ENCODE data around the gene SUSD4. TPM values are rescaled to one million over a fixed set of nuclear protein-coding genes. Genes with fewer than 3 reads are reported as not detected.
A peak's percentile ranks its signal among the peaks of the same experiment; 100 is the strongest.

Gene SUSD4
- total and polyA plus RNA-seq, 2 donors (not counting 1 experiment from before 2014, with no cell fraction given) = 0.33 TPM; not detected in 1

DNA sequence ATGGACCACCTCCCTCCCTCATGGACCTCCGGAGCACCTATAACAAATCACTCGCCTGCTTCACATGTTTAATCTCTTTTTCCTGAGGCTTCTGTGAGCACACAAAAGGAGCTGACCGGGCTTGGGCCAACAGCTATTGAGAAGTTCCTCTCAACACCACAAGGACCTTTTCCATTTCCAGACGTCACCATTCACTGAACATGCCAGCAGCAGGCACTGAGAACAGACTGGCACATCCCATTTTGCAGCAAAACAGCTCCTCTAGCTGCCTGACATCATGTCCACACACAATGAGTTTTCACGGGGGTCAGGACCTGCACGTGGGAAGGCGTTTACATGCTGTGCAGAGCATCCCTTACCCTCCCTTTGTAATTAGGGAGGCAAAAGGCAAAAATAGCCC, 11.0 kb downstream of the SUSD4 start:
- H3K36me3 ChIP-seq (ENCODE audit: control insufficient read depth, insufficient read depth, low read length) = no peaks in the 10 kb centered on the region
- no peak overlapping the region for H3K27ac ChIP-seq (ENCODE audit: insufficient read depth, low read length)
- H3K4me3 ChIP-seq (replicated peaks in 1 of 4; ENCODE audit: control extremely low read depth in 1 of 4, insufficient read depth in 1 of 4, low read depth in 3 of 4, low read length in 4 of 4) = no peak overlapping the region
- H2AFZ ChIP-seq (ENCODE audit: low read length) = no peak overlapping the region
- H3K9ac ChIP-seq (ENCODE audit: insufficient read depth, low read length) = no peak overlapping the region
- no peaks in the 10 kb centered on the region for H4K20me1 ChIP-seq (ENCODE audit: control insufficient read depth, extremely low read depth, insufficient read depth, low read length)
- H3K27me3 ChIP-seq (ENCODE audit: control insufficient read depth, insufficient read depth, low read length) = peaks cover 12% of the 10 kb centered on the region
- no peak overlapping the region for H3K4me2 ChIP-seq (ENCODE audit: extremely low read depth, insufficient read depth, low read length)
- TF ChIP-seq, protein P1, sequence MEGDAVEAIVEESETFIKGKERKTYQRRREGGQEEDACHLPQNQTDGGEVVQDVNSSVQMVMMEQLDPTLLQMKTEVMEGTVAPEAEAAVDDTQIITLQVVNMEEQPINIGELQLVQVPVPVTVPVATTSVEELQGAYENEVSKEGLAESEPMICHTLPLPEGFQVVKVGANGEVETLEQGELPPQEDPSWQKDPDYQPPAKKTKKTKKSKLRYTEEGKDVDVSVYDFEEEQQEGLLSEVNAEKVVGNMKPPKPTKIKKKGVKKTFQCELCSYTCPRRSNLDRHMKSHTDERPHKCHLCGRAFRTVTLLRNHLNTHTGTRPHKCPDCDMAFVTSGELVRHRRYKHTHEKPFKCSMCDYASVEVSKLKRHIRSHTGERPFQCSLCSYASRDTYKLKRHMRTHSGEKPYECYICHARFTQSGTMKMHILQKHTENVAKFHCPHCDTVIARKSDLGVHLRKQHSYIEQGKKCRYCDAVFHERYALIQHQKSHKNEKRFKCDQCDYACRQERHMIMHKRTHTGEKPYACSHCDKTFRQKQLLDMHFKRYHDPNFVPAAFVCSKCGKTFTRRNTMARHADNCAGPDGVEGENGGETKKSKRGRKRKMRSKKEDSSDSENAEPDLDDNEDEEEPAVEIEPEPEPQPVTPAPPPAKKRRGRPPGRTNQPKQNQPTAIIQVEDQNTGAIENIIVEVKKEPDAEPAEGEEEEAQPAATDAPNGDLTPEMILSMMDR (conservative IDR thresholded peaks at IDR 0.05 in 1 of 2, IDR thresholded peaks at IDR 0.05 in 1 of 2; ENCODE audit: low read depth in 1 of 2, low read length in 2 of 2) = no peak
- no peak for TF ChIP-seq EZH2 (IDR thresholded peaks at IDR 0.05; ENCODE audit: low read length, missing control alignments)
- H3K4me1 ChIP-seq (ENCODE audit: control insufficient read depth, extremely low read depth, insufficient read depth, low read length) = no peaks in the 10 kb centered on the region
- DNase-seq (ENCODE audit: low read depth in 2 of 2) = no peak
- H3K9me3 ChIP-seq (ENCODE audit: control insufficient read depth, insufficient read depth, low read depth, low read length) = no peaks in the 10 kb centered on the region
- no peaks in the 10 kb centered on the region for H3K79me2 ChIP-seq (ENCODE audit: control insufficient read depth, insufficient read depth, low read length)

DNA sequence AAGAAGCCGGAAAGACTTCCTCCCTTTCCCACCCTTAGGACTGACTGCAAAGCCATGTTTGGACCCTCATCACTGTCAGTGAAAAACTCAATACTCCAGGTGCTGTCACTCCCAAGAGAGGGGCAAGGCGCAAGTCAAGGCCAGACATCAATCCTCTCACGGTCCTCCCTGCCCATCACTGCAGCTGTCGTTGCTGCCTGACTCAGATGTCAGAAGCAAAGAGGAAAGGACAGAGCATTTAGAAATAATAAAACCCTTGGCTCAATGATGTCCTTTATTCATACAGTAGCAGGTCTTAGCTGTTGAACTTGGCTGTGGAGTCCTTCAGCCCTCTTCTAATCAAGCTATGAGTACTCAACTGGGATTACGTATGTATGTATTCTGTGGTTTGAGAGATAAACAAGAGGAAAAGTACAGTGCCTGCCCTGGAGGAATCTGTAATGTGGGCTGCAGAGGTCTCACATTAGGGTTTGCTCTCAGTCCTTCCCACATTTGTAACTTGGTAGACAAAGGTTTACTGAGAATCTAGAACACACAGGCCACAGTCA, 13.5 kb downstream of the SUSD4 start:
- no peak overlapping the region for H3K9ac ChIP-seq (ENCODE audit: insufficient read depth, low read length)
- H3K36me3 ChIP-seq (ENCODE audit: control insufficient read depth, insufficient read depth, low read length) = no peaks in the 10 kb centered on the region
- H3K9me3 ChIP-seq (ENCODE audit: control insufficient read depth, insufficient read depth, low read depth, low read length) = no peaks in the 10 kb centered on the region
- no peak overlapping the region for H2AFZ ChIP-seq (ENCODE audit: low read length)
- no peak overlapping the region for H3K4me3 ChIP-seq (replicated peaks in 1 of 4; ENCODE audit: control extremely low read depth in 1 of 4, insufficient read depth in 1 of 4, low read depth in 3 of 4, low read length in 4 of 4)
- TF ChIP-seq EZH2 (IDR thresholded peaks at IDR 0.05; ENCODE audit: low read length, missing control alignments) = no peak
- TF ChIP-seq, protein P1 (conservative IDR thresholded peaks at IDR 0.05 in 1 of 2, IDR thresholded peaks at IDR 0.05 in 1 of 2; ENCODE audit: low read depth in 1 of 2, low read length in 2 of 2) = no peak
- DNase-seq (ENCODE audit: low read depth in 2 of 2) = peak in 1 of 2 donors; percentile 46
- H3K4me1 ChIP-seq (ENCODE audit: control insufficient read depth, extremely low read depth, insufficient read depth, low read length) = no peaks in the 10 kb centered on the region
- no peak overlapping the region for H3K4me2 ChIP-seq (ENCODE audit: extremely low read depth, insufficient read depth, low read length)
- peaks cover 8% of the 10 kb centered on the region for H3K27me3 ChIP-seq (ENCODE audit: control insufficient read depth, insufficient read depth, low read length)
- H3K79me2 ChIP-seq (ENCODE audit: control insufficient read depth, insufficient read depth, low read length) = no peaks in the 10 kb centered on the region
- H3K27ac ChIP-seq (ENCODE audit: insufficient read depth, low read length) = no peak overlapping the region
- H4K20me1 ChIP-seq (ENCODE audit: control insufficient read depth, extremely low read depth, insufficient read depth, low read length) = no peaks in the 10 kb centered on the region

DNA sequence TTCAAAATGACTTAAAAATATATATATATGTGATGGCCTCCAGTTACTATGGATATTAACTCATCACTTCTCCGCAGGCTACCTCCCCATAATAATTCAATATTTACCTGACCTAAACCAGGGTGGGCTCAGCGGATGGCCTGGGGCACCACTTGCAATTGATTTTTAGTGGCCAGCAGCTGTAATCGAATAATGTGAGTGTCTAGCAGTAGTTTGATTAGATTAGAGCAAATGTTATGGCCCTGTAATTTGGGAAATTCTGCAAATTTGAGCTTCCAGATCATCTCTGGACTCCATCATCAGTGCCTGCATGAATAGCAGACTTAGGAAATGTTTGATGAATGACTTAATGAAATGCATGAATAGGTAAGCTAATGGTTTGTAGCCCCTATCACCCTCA, 14.7 kb downstream of the SUSD4 start:
- H3K36me3 ChIP-seq (ENCODE audit: control insufficient read depth, insufficient read depth, low read length) = no peaks in the 10 kb centered on the region
- peaks cover 8% of the 10 kb centered on the region for H3K27me3 ChIP-seq (ENCODE audit: control insufficient read depth, insufficient read depth, low read length)
- TF ChIP-seq, protein P1 (conservative IDR thresholded peaks at IDR 0.05 in 1 of 2, IDR thresholded peaks at IDR 0.05 in 1 of 2; ENCODE audit: low read depth in 1 of 2, low read length in 2 of 2) = no peak
- TF ChIP-seq EZH2 (IDR thresholded peaks at IDR 0.05; ENCODE audit: low read length, missing control alignments) = no peak
- no peak overlapping the region for H3K4me3 ChIP-seq (replicated peaks in 1 of 4; ENCODE audit: control extremely low read depth in 1 of 4, insufficient read depth in 1 of 4, low read depth in 3 of 4, low read length in 4 of 4)
- no peaks in the 10 kb centered on the region for H3K4me1 ChIP-seq (ENCODE audit: control insufficient read depth, extremely low read depth, insufficient read depth, low read length)
- H3K9ac ChIP-seq (ENCODE audit: insufficient read depth, low read length) = no peak overlapping the region
- no peak overlapping the region for H3K27ac ChIP-seq (ENCODE audit: insufficient read depth, low read length)
- no peaks in the 10 kb centered on the region for H3K79me2 ChIP-seq (ENCODE audit: control insufficient read depth, insufficient read depth, low read length)
- H3K9me3 ChIP-seq (ENCODE audit: control insufficient read depth, insufficient read depth, low read depth, low read length) = no peaks in the 10 kb centered on the region
- no peaks in the 10 kb centered on the region for H4K20me1 ChIP-seq (ENCODE audit: control insufficient read depth, extremely low read depth, insufficient read depth, low read length)
- no peak for DNase-seq (ENCODE audit: low read depth in 2 of 2)
- H2AFZ ChIP-seq (ENCODE audit: low read length) = no peak overlapping the region
- H3K4me2 ChIP-seq (ENCODE audit: extremely low read depth, insufficient read depth, low read length) = no peak overlapping the region
